K562 (cell line): ENCODE results near the gene HOXA10. TPM values are rescaled to one million over a fixed set of nuclear protein-coding genes. Genes with fewer than 3 reads are reported as not detected.

Source experiments
- ATAC-seq: fragments of 200-7000 bp; cut with Tn5 transposase; 3 replicates; pipeline ENCODE4 v1.9.1; 2020; ENCODE audit warnings: moderate library complexity
- BruUV-seq: library from RNA; stranded (reverse); fragments of 400-500 nt; replicated peaks from 2 replicates; lab custom pipeline; 2021; lab: Mats Ljungman, UMichigan
- CTCF ChIA-PET: fragments of 300-600 bp; formaldehyde crosslinking; extraction: SDS; loops from one replicate; lab custom pipeline; 2021; ENCODE audit warnings: low intra/inter-chr PET ratio; lab: Yijun Ruan, JAX
- POLR2A ChIA-PET: fragments of 300-600, 350-650 bp; sonication (Branson Sonifier 250); formaldehyde crosslinking; extraction: SDS; loops from one replicate; lab custom pipeline; 2021; ENCODE audit warnings: antibody characterized with exemption, inconsistent platforms; lab: Yijun Ruan, JAX
- DNase-seq, 4 experiments: peaks; one replicate each; pipeline versions ENCODE4 v3.0.0 to v3.0.0-alpha.2; 2011 to 2018; ENCODE audit warnings: low spot score in 3 of 4, mixed read lengths in 3 of 4; ENCODE audit errors: extremely low read depth in 1 of 4
- FAIRE-seq: peaks from 2 replicates; lab custom pipeline; 2011; peaks lifted over from hg19 to GRCh38; lab: Jason Lieb, UNC
- H2AFZ ChIP-seq: 2 replicates; pipeline ENCODE4 v1.6.0; 2011; ENCODE audit warnings: low read depth, low read length, control low read depth, inconsistent platforms
- H3K27ac ChIP-seq: fragments of 200-600 bp; 3 replicates; pipeline ENCODE4 v1.8.0; 2011; ENCODE audit warnings: low read depth, mild to moderate bottlenecking, control low read depth, inconsistent platforms, low read length, moderate library complexity, mixed read lengths; ENCODE audit errors: extremely low read depth
- H3K27me3 ChIP-seq, 2 experiments: fragments of 300-600 bp in 1 of 2; 2 replicates in 1 of 2; 3 replicates in 1 of 2; pipeline versions ENCODE4 v1.6.0 to v1.8.0; 2011; ENCODE audit warnings: inconsistent platforms in 2 of 2, low read length in 2 of 2, mild to moderate bottlenecking in 1 of 2, mixed read lengths in 1 of 2, moderate library complexity in 1 of 2; ENCODE audit not compliant: control insufficient read depth in 2 of 2, insufficient read depth in 2 of 2
- H3K36me3 ChIP-seq: fragments of 300-600 bp; 3 replicates; pipeline ENCODE4 v1.8.0; 2011; ENCODE audit warnings: mild to moderate bottlenecking, low read length, inconsistent platforms; ENCODE audit not compliant: control insufficient read depth, insufficient read depth
- H3K4me1 ChIP-seq, 2 experiments: fragments of 200-600 bp in 1 of 2; replicated peaks in 1 of 2; 2 replicates in 1 of 2; 3 replicates in 1 of 2; pipeline versions ENCODE4 v1.5.1 to v1.8.0; 2011; ENCODE audit warnings: inconsistent platforms in 2 of 2, low read length in 2 of 2, mild to moderate bottlenecking in 1 of 2, mixed read lengths in 1 of 2, moderate library complexity in 1 of 2; ENCODE audit not compliant: control insufficient read depth in 2 of 2, insufficient read depth in 2 of 2
- H3K4me2 ChIP-seq: 2 replicates; pipeline ENCODE4 v1.6.1; 2011; ENCODE audit warnings: low read length, control low read depth, inconsistent platforms, mixed read lengths; ENCODE audit not compliant: insufficient read depth
- H3K4me3 ChIP-seq: fragments of 200-600 bp; sonication (generic), shearing (Covaris generic); 2 replicates; pipeline ENCODE4 v1.5.1; 2016; ENCODE audit warnings: control low read depth, inconsistent platforms
- H3K79me2 ChIP-seq: fragments of 200-600 bp; 3 replicates; pipeline ENCODE4 v1.8.0; 2011; ENCODE audit warnings: low read length, inconsistent platforms; ENCODE audit not compliant: control insufficient read depth, insufficient read depth
- H3K9ac ChIP-seq, 2 experiments: 2 replicates each; pipeline versions ENCODE4 v1.6.0 to v1.6.1; 2011; ENCODE audit warnings: low read depth in 2 of 2, low read length in 2 of 2, control low read depth in 1 of 2, inconsistent platforms in 1 of 2, mild to moderate bottlenecking in 1 of 2, mixed read lengths in 1 of 2; ENCODE audit not compliant: insufficient read depth in 1 of 2
- H3K9me1 ChIP-seq: one replicate; pipeline ENCODE4 v1.6.0; 2011; ENCODE audit warnings: inconsistent platforms, mild to moderate bottlenecking, low read length, moderate library complexity; ENCODE audit not compliant: control insufficient read depth, insufficient read depth
- H3K9me3 ChIP-seq: replicated peaks from 2 replicates; pipeline ENCODE4 v1.5.1; 2011; ENCODE audit warnings: low read depth, low read length, inconsistent platforms; ENCODE audit not compliant: control insufficient read depth, insufficient read depth
- H4K20me1 ChIP-seq: replicated peaks from 2 replicates; pipeline ENCODE4 v1.6.1; 2011; ENCODE audit warnings: low read length, inconsistent platforms, mixed read lengths; ENCODE audit not compliant: control insufficient read depth, insufficient read depth
- MITF ChIP-seq: IDR thresholded peaks from 2 replicates; pipeline ENCODE4 v1.6.1; 2014; ENCODE audit warnings: antibody characterized with exemption
- POLR3G ChIP-seq: IDR thresholded peaks from 2 replicates; pipeline ENCODE4 v1.6.1; 2011; ENCODE audit not compliant: insufficient read length, insufficient replicate concordance; ENCODE audit errors: extremely low read depth
- PPARD ChIP-seq: fragments of 250-450 bp; sonication (Bioruptor Pico); IDR thresholded peaks from 2 replicates; pipeline ENCODE4 v1.8.0; 2022; ENCODE audit warnings: inconsistent platforms, mild to moderate bottlenecking, moderate library complexity
- SMC3 ChIP-seq: conservative IDR thresholded peaks from 2 replicates; pipeline ENCODE4 v1.6.1; 2011; ENCODE audit warnings: low read depth, low read length, improper control_type of control experiment; ENCODE audit not compliant: insufficient read depth
- WGBS: fragments of 100-300 bp; shearing (Covaris generic); methylation state at CpG from one replicate; pipeline ENCODE4 v1.1.6; 2016; ENCODE audit warnings: low coverage, mixed read lengths; ENCODE audit not compliant: insufficient coverage; ENCODE audit errors: missing lambda C conversion rate; 5-methylcytosine and 5-hydroxymethylcytosine counted together
- in situ Hi-C: fragments of 300-500 bp; cut with MboI; formaldehyde crosslinking; loops from 4 replicates; pipeline ENCODE4 v1.15.0; 2018; ENCODE audit warnings: inconsistent platforms, mixed read lengths
- intact Hi-C: fragments of 100-400 bp; cut with micrococcal nuclease; formaldehyde crosslinking; loops from 2 replicates; pipeline ENCODE4 v1.14.2; 2022
- polyA plus RNA-seq, 8 experiments: library from polyadenylated mRNA; depleted of rRNA in 4 of 8; stranded (reverse) in 5 of 8; unstranded in 3 of 8; fragments of >200 nt; fragmentation: Nextera tagmentation in 2 of 8; fragmentation: Illumina TruSeq in 1 of 8; extraction: Ambion mirVana in 2 of 8; extraction: Trizol in 1 of 8; gene quantifications; 2 replicates each; pipeline versions ENCODE4 v1.2.1 to v1.2.3, GENCODE V29; 2011 to 2014; ENCODE audit warnings: inconsistent platforms in 1 of 8, missing spikeins in 1 of 8
- total RNA-seq, 7 experiments: library from RNA; depleted of rRNA in 6 of 7; stranded (reverse); fragments of >200 nt in 6 of 7; fragmentation: Illumina TruSeq in 2 of 7; extraction: Trizol in 2 of 7; gene quantifications; 2 replicates each; pipeline versions ENCODE4 v1.2.1 to v1.2.3, GENCODE V29; 2011 to 2021; ENCODE audit warnings: low replicate concordance in 1 of 7

HOXA10 gene
- total and polyA plus RNA-seq, 9 of the 15 experiments (the other 6 are each of a cell fraction or from before 2014, with no cell fraction given) = not detected

- WGBS = 35% methylated on average over 48 of the region's 48 CpGs
- Histone ChIP-seq H3K4me3 (no peak overlapping the region), H3K9me1 (no peaks in the 10 kb centered on the region), H3K36me3 (no peaks in the 10 kb centered on the region), H3K9ac (no peak overlapping the region), H4K20me1 (no peaks in the 10 kb centered on the region), H3K27me3 (peaks cover 29 to 91% of the 10 kb centered on the region in 2 experiments), H3K4me2 (no peak overlapping the region), H3K27ac (no peak overlapping the region), H3K4me1 (peaks cover 0 to 17% of the 10 kb centered on the region in 2 experiments; a peak in 2 of 5 replicates), H3K79me2 (no peaks in the 10 kb centered on the region), H3K9me3 (no peaks in the 10 kb centered on the region), H2AFZ (no peak overlapping the region)
- no peak for DNase-seq
- no peak for ATAC-seq
- ChIA-PET CTCF (no interaction called here), POLR2A (interaction anchor here (0.6 kb wide), 1 partner anchor 917 kb away, joined by 4 read pairs; no protein-coding TSS in a partner anchor)
- no peak for FAIRE-seq
- in situ Hi-C loops = loop anchor here (25.0 kb wide), 3 partner anchors 643 to 1268 kb away; no protein-coding TSS in a partner anchor
- BruUV-seq = no TSS peak
- no peak for TF ChIP-seq POLR3G
- no peak for TF ChIP-seq PPARD (CRISPR knock-in tag)
- TF ChIP-seq MITF = no peak
- no peak for TF ChIP-seq SMC3
- intact Hi-C loops = no loop called here
These were observed 19.0 kb downstream of the HOXA10 start for GRCh38 chr7:27154901-27155815.
